Smooth muscle cell (in vitro differentiated cells): ENCODE data around the gene SORBS2. TPM values are rescaled to one million over a fixed set of nuclear protein-coding genes. Genes with fewer than 3 reads are reported as not detected.

Experiments
- DNase-seq: peaks from one replicate; lab custom pipeline; 2025; ENCODE audit not compliant: unreplicated experiment; lab: John Stamatoyannopoulos, UW
- H2AFZ ChIP-seq: fragments of 200-600 bp; sonication (generic); 2 replicates; pipeline ENCODE4 v1.6.0; 2016; ENCODE audit warnings: antibody characterized with exemption, low read depth, mild to moderate bottlenecking
- H3F3A ChIP-seq: fragments of 200-600 bp; sonication (generic); 2 replicates; pipeline ENCODE4 v1.6.0; 2017; ENCODE audit warnings: antibody characterized with exemption, low read depth
- H3K27ac ChIP-seq: fragments of 200-600 bp; sonication (generic); 2 replicates; pipeline ENCODE4 v1.5.1; 2016; ENCODE audit warnings: low read depth, mild to moderate bottlenecking
- H3K27me3 ChIP-seq: fragments of 200-600 bp; sonication (generic); 2 replicates; pipeline ENCODE4 v1.6.1; 2016; ENCODE audit warnings: low read depth, mild to moderate bottlenecking
- H3K36me3 ChIP-seq: fragments of 200-600 bp; sonication (generic); 2 replicates; pipeline ENCODE4 v1.5.1; 2016; ENCODE audit warnings: low read depth
- H3K4me1 ChIP-seq: fragments of 200-600 bp; sonication (generic); 2 replicates; pipeline ENCODE4 v1.5.1; 2016; ENCODE audit warnings: low read depth
- H3K4me2 ChIP-seq: fragments of 200-600 bp; sonication (generic); 2 replicates; pipeline ENCODE4 v1.6.0; 2016; ENCODE audit warnings: mild to moderate bottlenecking
- H3K4me3 ChIP-seq: fragments of 200-600 bp; sonication (generic); 2 replicates; pipeline ENCODE4 v1.5.1; 2016; ENCODE audit warnings: mild to moderate bottlenecking
- H3K79me2 ChIP-seq: fragments of 200-600 bp; sonication (generic); 2 replicates; pipeline ENCODE4 v1.6.0; 2016; ENCODE audit warnings: low read depth, mild to moderate bottlenecking
- H3K9ac ChIP-seq: fragments of 200-600 bp; sonication (generic); 2 replicates; pipeline ENCODE4 v1.6.0; 2016; ENCODE audit warnings: low read depth
- H3K9me3 ChIP-seq: fragments of 200-600 bp; sonication (generic); replicated peaks from 2 replicates; pipeline ENCODE4 v1.5.1; 2016; ENCODE audit warnings: low read depth
- H4K20me1 ChIP-seq: fragments of 200-600 bp; sonication (generic); 2 replicates; pipeline ENCODE4 v1.6.0; 2016; ENCODE audit warnings: low read depth
- WGBS: methylation state at CpG from one replicate; pipeline ENCODE4 v1.1.7; 2016; ENCODE audit warnings: low lambda C conversion rate; 5-methylcytosine and 5-hydroxymethylcytosine counted together
- polyA plus RNA-seq: library from polyadenylated mRNA; unstranded; fragments of >200 nt; fragmentation: Nextera tagmentation; extraction: Ambion mirVana; gene quantifications from 2 replicates; pipeline ENCODE4 v1.2.1, GENCODE V29; 2016
- total RNA-seq: library from RNA; depleted of rRNA; stranded (reverse); fragments of >200 nt; gene quantifications from 2 replicates; pipeline ENCODE4 v1.2.3, GENCODE V29; 2014
- TF ChIP-seq, protein P1 (sequence below): fragments of 200-600 bp; sonication (generic); IDR thresholded peaks from 2 replicates; pipeline ENCODE4 v1.5.1; 2017; ENCODE audit warnings: borderline replicate concordance, mild to moderate bottlenecking, antibody characterized with exemption; ENCODE audit not compliant: insufficient read depth, poor library complexity, severe bottlenecking

Gene SORBS2
- total and polyA plus RNA-seq, 2 experiments from 2014 or later = 9.0 to 36.6 TPM

GRCh38 chr4:185566972-185567371 lies 245.0 kb downstream of the SORBS2 start:
- Histone ChIP-seq H3K36me3 (no peaks in the 10 kb centered on the region), H3K9ac (peak overlapping the region; percentile 99), H3K4me1 (peaks cover 15% of the 10 kb centered on the region), H3K9me3 (no peaks in the 10 kb centered on the region), H3K4me3 (no peak overlapping the region), H3K27ac (peak overlapping the region; percentile 100), H3K4me2 (peak overlapping the region; percentile 61), H4K20me1 (no peaks in the 10 kb centered on the region), H3F3A (peaks cover 34% of the 10 kb centered on the region), H3K27me3 (no peaks in the 10 kb centered on the region), H3K79me2 (no peaks in the 10 kb centered on the region), H2AFZ (no peak overlapping the region)
- 18% methylated on average over 1 of the region's 1 CpG for WGBS
- DNase-seq = no peak
- TF ChIP-seq, protein P1, sequence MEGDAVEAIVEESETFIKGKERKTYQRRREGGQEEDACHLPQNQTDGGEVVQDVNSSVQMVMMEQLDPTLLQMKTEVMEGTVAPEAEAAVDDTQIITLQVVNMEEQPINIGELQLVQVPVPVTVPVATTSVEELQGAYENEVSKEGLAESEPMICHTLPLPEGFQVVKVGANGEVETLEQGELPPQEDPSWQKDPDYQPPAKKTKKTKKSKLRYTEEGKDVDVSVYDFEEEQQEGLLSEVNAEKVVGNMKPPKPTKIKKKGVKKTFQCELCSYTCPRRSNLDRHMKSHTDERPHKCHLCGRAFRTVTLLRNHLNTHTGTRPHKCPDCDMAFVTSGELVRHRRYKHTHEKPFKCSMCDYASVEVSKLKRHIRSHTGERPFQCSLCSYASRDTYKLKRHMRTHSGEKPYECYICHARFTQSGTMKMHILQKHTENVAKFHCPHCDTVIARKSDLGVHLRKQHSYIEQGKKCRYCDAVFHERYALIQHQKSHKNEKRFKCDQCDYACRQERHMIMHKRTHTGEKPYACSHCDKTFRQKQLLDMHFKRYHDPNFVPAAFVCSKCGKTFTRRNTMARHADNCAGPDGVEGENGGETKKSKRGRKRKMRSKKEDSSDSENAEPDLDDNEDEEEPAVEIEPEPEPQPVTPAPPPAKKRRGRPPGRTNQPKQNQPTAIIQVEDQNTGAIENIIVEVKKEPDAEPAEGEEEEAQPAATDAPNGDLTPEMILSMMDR = no peak

DNA sequence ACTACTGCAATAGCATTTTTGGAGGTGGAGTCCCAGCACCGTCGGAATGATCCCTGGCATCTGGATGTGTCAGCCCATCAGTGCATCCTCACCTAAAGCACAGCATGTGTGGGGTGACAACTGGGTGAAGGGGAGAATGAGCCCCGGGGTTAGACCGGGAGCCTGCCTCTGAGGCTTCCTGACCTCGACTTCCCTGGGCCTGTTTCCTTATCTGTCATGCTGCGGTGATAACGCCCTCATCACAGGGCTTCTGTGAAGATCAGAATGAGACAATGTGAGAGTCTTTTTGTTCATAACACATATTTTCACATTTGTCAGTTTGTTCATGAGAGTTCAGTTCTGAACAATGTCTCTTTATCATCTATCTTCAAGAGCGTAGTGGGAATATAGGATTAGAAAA lies 245.6 kb downstream of the SORBS2 start:
- no peak for DNase-seq
- H3K79me2 ChIP-seq = no peaks in the 10 kb centered on the region
- no peaks in the 10 kb centered on the region for H3K9me3 ChIP-seq
- no peak overlapping the region for H2AFZ ChIP-seq
- no peak overlapping the region for H3K4me3 ChIP-seq
- no peaks in the 10 kb centered on the region for H4K20me1 ChIP-seq
- peak overlapping the region; percentile 99 for H3K9ac ChIP-seq
- peaks cover 34% of the 10 kb centered on the region for H3F3A ChIP-seq
- peak overlapping the region; percentile 61 for H3K4me2 ChIP-seq
- H3K36me3 ChIP-seq = no peaks in the 10 kb centered on the region
- peak overlapping the region; percentile 100 for H3K27ac ChIP-seq
- TF ChIP-seq, protein P1 = no peak
- H3K27me3 ChIP-seq = no peaks in the 10 kb centered on the region
- peaks cover 15% of the 10 kb centered on the region for H3K4me1 ChIP-seq
- WGBS = 17% methylated on average over 8 of the region's 8 CpGs

- Histone ChIP-seq H3K9ac (peak overlapping the region; percentile 99), H3K9me3 (no peaks in the 10 kb centered on the region), H3K36me3 (no peaks in the 10 kb centered on the region), H3K79me2 (no peaks in the 10 kb centered on the region), H3K4me3 (no peak overlapping the region), H3F3A (peaks cover 34% of the 10 kb centered on the region), H2AFZ (peak overlapping the region; percentile 10), H3K4me2 (peak overlapping the region; percentile 61), H3K27ac (peak overlapping the region; percentile 100), H3K27me3 (no peaks in the 10 kb centered on the region), H4K20me1 (no peaks in the 10 kb centered on the region), H3K4me1 (peaks cover 15% of the 10 kb centered on the region)
- WGBS = 75% methylated on average over 3 of the region's 3 CpGs
- DNase-seq = no peak
- TF ChIP-seq, protein P1 = no peak
Observed at GRCh38 chr4:185565696-185566095, 246.3 kb downstream of the SORBS2 start.

DNA sequence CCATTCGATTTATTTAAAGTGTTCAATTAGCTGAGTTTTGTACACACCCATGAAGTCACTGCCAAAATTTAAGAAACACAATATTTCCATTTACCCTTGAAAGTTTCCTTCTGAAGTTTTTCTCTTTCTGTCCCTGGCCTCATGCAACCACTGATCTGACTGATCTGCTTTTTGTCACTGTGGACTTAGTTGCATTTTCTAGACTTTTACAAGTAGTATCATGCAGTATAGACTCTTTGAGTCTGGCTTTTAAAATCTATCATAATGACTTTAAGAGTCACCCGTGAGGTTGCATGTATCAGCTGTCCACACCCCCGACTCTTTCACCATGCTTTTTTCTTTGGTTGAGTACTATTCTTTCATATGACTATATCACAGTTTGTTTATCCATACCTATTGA lies 247.6 kb downstream of the SORBS2 start:
- no peaks in the 10 kb centered on the region for H3K27me3 ChIP-seq
- peak overlapping the region; percentile 8 for H3K9ac ChIP-seq
- H3K36me3 ChIP-seq = no peaks in the 10 kb centered on the region
- H3K4me2 ChIP-seq = no peak overlapping the region
- no peak overlapping the region for H3K4me3 ChIP-seq
- no peaks in the 10 kb centered on the region for H3K9me3 ChIP-seq
- WGBS = 32% methylated on average over 3 of the region's 3 CpGs
- peak overlapping the region; percentile 23 for H2AFZ ChIP-seq
- H3K27ac ChIP-seq = peak overlapping the region; percentile 100
- H3K79me2 ChIP-seq = no peaks in the 10 kb centered on the region
- TF ChIP-seq, protein P1 = no peak
- no peaks in the 10 kb centered on the region for H4K20me1 ChIP-seq
- H3F3A ChIP-seq = peaks cover 34% of the 10 kb centered on the region
- no peak for DNase-seq
- H3K4me1 ChIP-seq = peaks cover 19% of the 10 kb centered on the region
